ENCODE results near the gene TDRD1. TPM values are rescaled to one million over a fixed set of nuclear protein-coding genes. Genes with fewer than 3 reads are reported as not detected.

Gene TDRD1
- polyA plus RNA-seq, 1 donor = 0.22 TPM

DNA sequence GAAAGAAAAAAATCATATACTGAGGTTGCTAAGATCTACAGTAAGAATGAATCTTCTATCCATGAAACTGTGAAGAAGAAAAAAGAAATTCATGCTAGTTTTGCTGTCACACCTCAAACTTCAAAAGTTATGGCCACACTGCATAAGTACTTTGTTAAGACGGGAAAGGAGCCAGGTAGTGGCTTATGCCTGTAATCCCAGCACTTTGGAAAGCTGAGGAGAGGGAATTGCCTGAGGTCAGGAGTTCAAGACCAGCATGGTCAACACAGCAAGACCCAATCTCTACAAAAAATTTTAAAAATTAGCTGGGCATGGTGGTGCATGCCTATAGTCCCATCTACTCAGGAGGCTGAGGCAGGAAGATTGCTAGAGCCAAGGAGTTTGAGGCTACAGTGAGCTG is 27.3 kb upstream of the TDRD1 start:
- Histone ChIP-seq H3K36me3 (ENCODE audit: control insufficient read depth, insufficient read depth, low read length) (peaks cover 51% of the 10 kb centered on the region), H3K9me3 (ENCODE audit: control insufficient read depth, low read depth, low read length) (no peaks in the 10 kb centered on the region), H3K4me1 (ENCODE audit: control insufficient read depth, insufficient read depth, low read length) (no peaks in the 10 kb centered on the region), H3K27me3 (ENCODE audit: control insufficient read depth, insufficient read depth, low read length) (no peaks in the 10 kb centered on the region), H3K4me3 (ENCODE audit: low read length) (no peak overlapping the region), H3K27ac (ENCODE audit: low read length) (no peak overlapping the region)
- WGBS (ENCODE audit: insufficient coverage, low lambda C conversion rate) = no CpG with 5 or more reads among the region's 1 CpG
- no peak for DNase-seq

DNA sequence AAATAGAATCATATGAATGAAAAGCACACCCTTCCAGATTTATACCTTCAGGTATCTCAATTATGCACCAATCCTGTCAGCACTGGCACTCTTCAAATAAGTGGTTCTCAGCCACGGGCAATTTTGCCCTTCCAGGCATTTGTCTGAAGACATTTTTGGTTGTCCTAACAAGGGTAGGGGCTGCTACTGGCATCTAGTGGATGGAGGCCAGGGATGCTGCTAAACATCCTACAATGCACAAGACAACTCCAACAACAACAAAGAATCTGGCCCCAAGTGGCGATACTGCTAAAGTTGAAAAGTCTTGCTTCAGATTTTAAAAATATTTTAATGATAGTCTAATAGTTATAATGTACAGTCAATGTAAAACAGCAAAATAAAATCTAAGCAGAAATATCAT is 21.2 kb upstream of the TDRD1 start:
- no CpG with 5 or more reads among the region's 2 CpGs for WGBS (ENCODE audit: insufficient coverage, low lambda C conversion rate)
- Histone ChIP-seq H3K4me1 (ENCODE audit: control insufficient read depth, insufficient read depth, low read length) (no peaks in the 10 kb centered on the region), H3K27me3 (ENCODE audit: control insufficient read depth, insufficient read depth, low read length) (no peaks in the 10 kb centered on the region), H3K27ac (ENCODE audit: low read length) (no peak overlapping the region), H3K4me3 (ENCODE audit: low read length) (no peak overlapping the region), H3K9me3 (ENCODE audit: control insufficient read depth, low read depth, low read length) (no peaks in the 10 kb centered on the region), H3K36me3 (ENCODE audit: control insufficient read depth, insufficient read depth, low read length) (peaks cover 34% of the 10 kb centered on the region)
- no peak for DNase-seq

DNA sequence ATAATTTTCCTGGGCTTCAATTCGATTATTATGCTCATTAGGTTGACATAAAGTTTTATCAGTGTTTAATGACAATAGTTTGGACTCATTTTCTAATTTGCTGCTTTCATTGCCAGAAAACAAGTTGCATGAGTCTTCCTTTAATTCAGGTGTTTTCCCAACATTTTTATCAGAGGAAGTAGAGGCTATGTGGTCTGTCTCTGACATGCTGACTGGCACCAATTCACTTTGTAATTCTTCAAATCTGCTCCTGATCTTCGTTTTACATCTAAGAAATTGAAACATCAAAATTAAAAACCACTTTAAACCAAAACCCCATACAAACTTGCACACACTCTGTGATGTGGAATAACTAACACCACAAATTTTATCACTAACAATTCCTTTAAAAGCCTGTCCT is 16.1 kb upstream of the TDRD1 start:
- H3K4me3 ChIP-seq (ENCODE audit: low read length) = no peak overlapping the region
- peaks cover 14% of the 10 kb centered on the region for H3K36me3 ChIP-seq (ENCODE audit: control insufficient read depth, insufficient read depth, low read length)
- no peak for DNase-seq
- H3K4me1 ChIP-seq (ENCODE audit: control insufficient read depth, insufficient read depth, low read length) = no peaks in the 10 kb centered on the region
- H3K9me3 ChIP-seq (ENCODE audit: control insufficient read depth, low read depth, low read length) = no peaks in the 10 kb centered on the region
- 90% methylated on average over 1 of the region's 2 CpGs for WGBS (ENCODE audit: insufficient coverage, low lambda C conversion rate)
- H3K27me3 ChIP-seq (ENCODE audit: control insufficient read depth, insufficient read depth, low read length) = no peaks in the 10 kb centered on the region
- H3K27ac ChIP-seq (ENCODE audit: low read length) = no peak overlapping the region

DNA sequence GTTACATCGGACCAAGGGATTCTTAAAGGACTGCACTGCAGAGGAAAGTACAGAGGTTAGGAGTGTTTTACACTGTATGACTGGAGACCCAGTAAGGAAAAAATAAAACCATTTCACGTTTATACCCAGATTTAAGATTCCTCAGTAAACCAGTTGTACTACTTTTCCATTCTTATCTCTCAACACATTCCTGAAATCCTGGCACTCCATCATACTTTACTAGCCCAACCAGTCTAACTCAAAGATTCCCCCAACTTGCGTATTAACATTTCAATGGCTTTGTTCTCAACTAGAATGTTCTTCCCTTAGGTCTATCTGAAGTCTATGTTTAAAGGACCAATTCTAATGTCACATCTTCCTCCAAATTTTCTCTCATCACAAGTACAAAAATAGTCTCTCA is 13.1 kb upstream of the TDRD1 start:
- peaks cover 10% of the 10 kb centered on the region for H3K36me3 ChIP-seq (ENCODE audit: control insufficient read depth, insufficient read depth, low read length)
- peak in 1 of 2 donors; percentile 35 for DNase-seq
- no peak overlapping the region for H3K4me3 ChIP-seq (ENCODE audit: low read length)
- peaks cover 11% of the 10 kb centered on the region for H3K9me3 ChIP-seq (ENCODE audit: control insufficient read depth, low read depth, low read length)
- 57% methylated on average over 2 of the region's 3 CpGs for WGBS (ENCODE audit: insufficient coverage, low lambda C conversion rate)
- H3K27me3 ChIP-seq (ENCODE audit: control insufficient read depth, insufficient read depth, low read length) = no peaks in the 10 kb centered on the region
- H3K27ac ChIP-seq (ENCODE audit: low read length) = no peak overlapping the region
- H3K4me1 ChIP-seq (ENCODE audit: control insufficient read depth, insufficient read depth, low read length) = no peaks in the 10 kb centered on the region

DNA sequence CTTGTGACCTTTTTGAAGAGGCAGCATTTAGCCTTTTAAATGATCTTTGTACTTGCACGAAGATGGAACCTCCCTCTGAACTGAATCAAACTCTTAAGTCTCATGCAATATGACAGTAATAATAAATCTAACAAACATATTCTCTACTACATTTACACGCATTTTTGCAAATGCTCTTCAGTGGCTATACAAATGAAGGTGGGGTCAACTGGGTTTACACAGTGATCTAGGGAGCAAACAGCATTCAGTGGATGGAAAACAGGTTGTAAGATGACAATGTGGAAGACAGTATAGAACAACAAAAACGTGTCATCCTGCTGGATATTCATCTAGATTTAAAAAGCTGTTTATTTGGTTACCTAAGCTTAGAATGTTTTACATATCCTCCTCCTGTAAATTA is 12.7 kb upstream of the TDRD1 start:
- H3K36me3 ChIP-seq (ENCODE audit: control insufficient read depth, insufficient read depth, low read length) = peaks cover 9% of the 10 kb centered on the region
- H3K4me3 ChIP-seq (ENCODE audit: low read length) = no peak overlapping the region
- H3K9me3 ChIP-seq (ENCODE audit: control insufficient read depth, low read depth, low read length) = peaks cover 11% of the 10 kb centered on the region
- no peaks in the 10 kb centered on the region for H3K27me3 ChIP-seq (ENCODE audit: control insufficient read depth, insufficient read depth, low read length)
- no peak for DNase-seq
- no CpG with 5 or more reads among the region's 3 CpGs for WGBS (ENCODE audit: insufficient coverage, low lambda C conversion rate)
- H3K4me1 ChIP-seq (ENCODE audit: control insufficient read depth, insufficient read depth, low read length) = no peaks in the 10 kb centered on the region
- no peak overlapping the region for H3K27ac ChIP-seq (ENCODE audit: low read length)

DNA sequence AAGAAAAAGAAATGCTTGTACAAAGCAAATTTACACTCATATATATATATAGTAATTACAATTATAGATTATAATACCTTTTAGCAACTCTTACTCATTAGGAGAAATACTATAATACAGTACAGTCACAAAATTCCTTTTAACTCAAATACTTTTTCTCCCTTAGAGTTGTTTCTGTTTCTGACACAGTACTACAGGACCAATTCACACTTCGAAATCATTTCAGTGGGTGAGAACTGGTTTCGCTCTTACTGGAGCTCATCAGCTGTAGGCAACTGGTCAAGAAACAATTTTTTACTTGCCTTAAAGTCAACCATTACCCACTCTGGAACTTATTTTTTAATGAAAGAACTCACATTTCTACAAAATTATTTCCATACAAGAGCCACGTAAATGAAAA is 11.2 kb upstream of the TDRD1 start:
- H3K27ac ChIP-seq (ENCODE audit: low read length) = no peak overlapping the region
- no peak overlapping the region for H3K4me3 ChIP-seq (ENCODE audit: low read length)

DNA sequence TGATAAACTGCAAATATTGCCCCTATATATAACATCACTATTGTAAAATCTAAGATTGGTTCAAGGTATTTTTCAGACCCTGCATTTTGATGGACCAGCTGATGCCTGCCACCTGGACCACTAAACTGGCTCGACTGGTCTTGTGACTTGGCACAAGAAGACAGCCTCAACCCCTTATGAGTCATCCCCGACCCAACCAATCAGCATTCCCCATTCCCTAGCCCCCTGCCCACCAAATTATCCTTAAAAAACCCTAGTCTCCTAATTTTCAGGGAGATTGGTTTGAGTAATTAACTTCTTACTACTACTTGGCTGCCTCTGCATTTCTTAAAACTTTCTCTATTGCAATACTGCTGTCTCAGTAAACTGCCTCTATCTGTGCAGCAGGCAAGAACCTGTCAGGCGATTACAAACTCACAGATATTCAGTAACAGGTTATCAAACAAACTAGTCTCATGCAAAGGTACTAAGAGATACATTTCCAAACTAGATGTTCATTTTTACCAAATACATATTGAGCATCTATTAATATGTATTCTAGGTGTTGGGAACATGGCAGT is 10.6 kb upstream of the TDRD1 start:
- peaks cover 11% of the 10 kb centered on the region for H3K9me3 ChIP-seq (ENCODE audit: control insufficient read depth, low read depth, low read length)
- no peak for DNase-seq
- no peak overlapping the region for H3K27ac ChIP-seq (ENCODE audit: low read length)
- no peak overlapping the region for H3K4me3 ChIP-seq (ENCODE audit: low read length)
- WGBS (ENCODE audit: insufficient coverage, low lambda C conversion rate) = no CpG with 5 or more reads among the region's 3 CpGs
- no peaks in the 10 kb centered on the region for H3K4me1 ChIP-seq (ENCODE audit: control insufficient read depth, insufficient read depth, low read length)
- H3K36me3 ChIP-seq (ENCODE audit: control insufficient read depth, insufficient read depth, low read length) = no peaks in the 10 kb centered on the region
- no peaks in the 10 kb centered on the region for H3K27me3 ChIP-seq (ENCODE audit: control insufficient read depth, insufficient read depth, low read length)

More for the DNA sequence above, 11.2 kb upstream of the TDRD1 start:
- Histone ChIP-seq H3K36me3 (ENCODE audit: control insufficient read depth, insufficient read depth, low read length) (peaks cover 2% of the 10 kb centered on the region), H3K27me3 (ENCODE audit: control insufficient read depth, insufficient read depth, low read length) (no peaks in the 10 kb centered on the region), H3K4me1 (ENCODE audit: control insufficient read depth, insufficient read depth, low read length) (no peaks in the 10 kb centered on the region), H3K9me3 (ENCODE audit: control insufficient read depth, low read depth, low read length) (peaks cover 11% of the 10 kb centered on the region)
- no peak for DNase-seq
- WGBS (ENCODE audit: insufficient coverage, low lambda C conversion rate) = 100% methylated on average over 2 of the region's 3 CpGs

DNA sequence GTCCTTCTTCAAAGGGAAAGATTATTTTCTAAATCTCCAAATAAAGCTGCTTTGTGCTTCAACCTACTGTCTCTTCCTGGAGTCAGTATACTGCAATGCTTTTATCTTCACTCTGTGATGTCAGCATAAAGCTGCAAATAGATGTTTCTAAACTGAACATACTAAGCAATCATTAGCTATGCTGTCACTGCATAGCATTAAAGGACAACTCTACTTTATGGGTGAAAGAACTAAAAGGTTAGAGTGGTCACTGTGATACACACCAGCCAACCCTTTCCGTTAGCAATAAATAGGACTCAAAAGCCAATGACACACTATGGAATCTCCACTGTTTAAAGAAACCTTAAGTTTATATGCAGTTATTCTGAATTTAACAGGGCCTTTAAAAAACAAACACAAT is 6.9 kb upstream of the TDRD1 start:
- peak in 1 of 2 donors; percentile 64 for DNase-seq
- H3K27ac ChIP-seq (ENCODE audit: low read length) = peak overlapping the region; percentile 96
- peaks cover 3% of the 10 kb centered on the region for H3K4me1 ChIP-seq (ENCODE audit: control insufficient read depth, insufficient read depth, low read length)
- H3K36me3 ChIP-seq (ENCODE audit: control insufficient read depth, insufficient read depth, low read length) = no peaks in the 10 kb centered on the region
- peaks cover 11% of the 10 kb centered on the region for H3K9me3 ChIP-seq (ENCODE audit: control insufficient read depth, low read depth, low read length)
- peak overlapping the region; percentile 95 for H3K4me3 ChIP-seq (ENCODE audit: low read length)
- WGBS (ENCODE audit: insufficient coverage, low lambda C conversion rate) = no CpG with 5 or more reads among the region's 1 CpG
- no peaks in the 10 kb centered on the region for H3K27me3 ChIP-seq (ENCODE audit: control insufficient read depth, insufficient read depth, low read length)

DNA sequence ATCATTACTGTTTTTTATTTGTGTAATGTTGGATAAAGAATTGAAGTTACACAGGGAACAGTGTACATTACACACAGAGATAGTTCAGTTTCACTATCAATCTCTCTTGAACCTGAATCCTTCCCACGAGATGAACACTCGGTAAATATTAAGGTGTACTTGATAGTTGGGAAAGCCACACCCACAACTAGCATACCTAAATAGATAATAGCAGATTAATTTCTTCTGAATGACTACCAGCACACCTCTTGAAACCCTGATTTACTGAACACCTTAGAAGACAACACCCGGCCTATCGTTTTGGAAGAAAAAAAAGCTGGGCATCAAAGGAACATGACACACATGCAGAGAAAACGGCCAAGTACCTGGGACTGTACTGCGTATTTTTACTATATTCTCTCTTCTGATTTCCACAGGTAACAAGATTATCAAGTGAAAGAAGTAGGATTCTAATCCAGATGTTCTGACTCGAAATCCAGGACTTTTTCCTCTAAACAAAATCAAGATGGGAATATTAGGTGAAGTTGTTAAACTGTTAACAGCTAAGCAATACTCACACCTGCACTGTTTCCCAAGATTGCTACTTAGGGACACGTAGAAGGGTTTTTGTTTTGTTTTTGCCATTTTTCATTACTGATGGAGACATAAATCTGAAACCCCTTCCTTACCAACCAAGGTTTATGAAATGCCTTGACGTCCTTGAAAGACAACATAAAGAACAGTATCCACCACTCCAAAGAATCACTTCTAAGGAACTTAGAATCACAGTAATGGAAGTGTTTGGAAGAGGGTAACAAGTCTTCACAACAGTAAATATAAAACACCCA is 6.2 kb upstream of the TDRD1 start:
- DNase-seq = peak; percentile 45 to 74
- Histone ChIP-seq H3K9me3 (ENCODE audit: control insufficient read depth, low read depth, low read length) (peaks cover 11% of the 10 kb centered on the region), H3K4me1 (ENCODE audit: control insufficient read depth, insufficient read depth, low read length) (peaks cover 3% of the 10 kb centered on the region), H3K36me3 (ENCODE audit: control insufficient read depth, insufficient read depth, low read length) (no peaks in the 10 kb centered on the region), H3K27ac (ENCODE audit: low read length) (peak overlapping the region; percentile 96), H3K27me3 (ENCODE audit: control insufficient read depth, insufficient read depth, low read length) (no peaks in the 10 kb centered on the region), H3K4me3 (ENCODE audit: low read length) (peak overlapping the region; percentile 95)
- WGBS (ENCODE audit: insufficient coverage, low lambda C conversion rate) = no CpG with 5 or more reads among the region's 9 CpGs

DNA sequence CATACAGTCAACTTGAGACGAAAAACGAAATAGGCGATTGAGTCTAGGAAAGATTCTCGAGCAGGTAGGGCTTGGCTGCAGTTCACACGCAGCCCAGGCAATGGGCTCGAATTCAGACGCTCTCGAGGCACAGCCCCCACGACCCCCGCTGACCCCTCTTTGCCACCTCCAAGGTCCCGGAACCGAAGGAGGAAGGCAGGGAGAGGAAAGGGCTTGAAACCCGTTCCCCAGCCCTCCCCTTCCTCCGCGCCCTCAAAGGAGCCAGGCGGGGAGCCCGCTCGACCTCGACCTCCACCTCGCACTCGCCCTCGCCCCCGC is 5.6 kb upstream of the TDRD1 start:
- H3K4me1 ChIP-seq (ENCODE audit: control insufficient read depth, insufficient read depth, low read length) = peaks cover 3% of the 10 kb centered on the region
- H3K4me3 ChIP-seq (ENCODE audit: low read length) = peak overlapping the region; percentile 95
- peak in 1 of 2 donors; percentile 26 for DNase-seq
- WGBS (ENCODE audit: insufficient coverage, low lambda C conversion rate) = no CpG with 5 or more reads among the region's 23 CpGs
- peaks cover 9% of the 10 kb centered on the region for H3K9me3 ChIP-seq (ENCODE audit: control insufficient read depth, low read depth, low read length)
- H3K27ac ChIP-seq (ENCODE audit: low read length) = peak overlapping the region; percentile 96
- no peaks in the 10 kb centered on the region for H3K27me3 ChIP-seq (ENCODE audit: control insufficient read depth, insufficient read depth, low read length)
- H3K36me3 ChIP-seq (ENCODE audit: control insufficient read depth, insufficient read depth, low read length) = no peaks in the 10 kb centered on the region
